ENCODE results near the gene SFRP4. TPM values are rescaled to one million over a fixed set of nuclear protein-coding genes. Genes with fewer than 3 reads are reported as not detected.

Gene SFRP4
- total and polyA plus RNA-seq, 12 donors, result 0.20 to 9.9 (median 2.9) TPM

DNA sequence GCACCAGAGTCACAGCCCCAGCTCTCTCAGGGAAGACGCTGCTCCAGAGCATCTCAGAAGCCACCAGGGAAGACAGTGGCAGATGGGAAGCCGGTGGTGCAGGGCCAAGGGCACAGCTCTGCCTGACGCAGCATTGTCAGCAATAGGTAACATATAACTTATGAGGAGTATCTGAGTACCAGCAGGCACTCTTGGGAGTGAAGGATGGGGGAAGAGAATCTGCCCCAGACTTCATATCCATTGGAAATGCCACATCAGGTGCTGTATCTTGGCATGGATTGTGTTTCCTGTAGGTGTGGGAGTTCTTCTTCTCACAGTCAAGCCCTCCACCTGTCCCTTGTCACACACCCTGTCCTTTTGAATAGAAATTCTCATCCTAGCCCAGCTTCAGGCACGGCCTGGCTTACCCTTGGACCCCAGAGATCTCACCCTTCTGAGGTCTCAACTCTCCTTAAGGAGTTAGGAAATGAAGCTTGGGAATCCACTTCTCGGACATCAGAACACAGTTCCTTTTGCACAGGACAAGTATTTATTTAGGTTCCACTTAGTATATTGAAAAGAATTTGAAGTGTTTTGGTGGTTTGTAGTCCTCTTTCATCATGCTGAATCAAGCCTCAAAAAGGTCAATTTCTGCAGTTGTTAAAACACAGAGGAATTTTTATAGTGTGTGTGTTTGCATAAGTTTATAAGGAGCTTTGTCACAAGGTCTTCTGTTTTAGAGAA lies 13.8 kb upstream of the SFRP4 start:
- no peak for DNase-seq
- intact Hi-C loops (cut with DNase I), result no loop called here
- peaks cover 0 to 12% (median 7%) of the 10 kb centered on the region in 11 donors for H3K9me3 ChIP-seq
- WGBS, 2 donors, result 85 to 91% methylated on average over 5 of the region's 5 CpGs
- TF ChIP-seq, protein P1, sequence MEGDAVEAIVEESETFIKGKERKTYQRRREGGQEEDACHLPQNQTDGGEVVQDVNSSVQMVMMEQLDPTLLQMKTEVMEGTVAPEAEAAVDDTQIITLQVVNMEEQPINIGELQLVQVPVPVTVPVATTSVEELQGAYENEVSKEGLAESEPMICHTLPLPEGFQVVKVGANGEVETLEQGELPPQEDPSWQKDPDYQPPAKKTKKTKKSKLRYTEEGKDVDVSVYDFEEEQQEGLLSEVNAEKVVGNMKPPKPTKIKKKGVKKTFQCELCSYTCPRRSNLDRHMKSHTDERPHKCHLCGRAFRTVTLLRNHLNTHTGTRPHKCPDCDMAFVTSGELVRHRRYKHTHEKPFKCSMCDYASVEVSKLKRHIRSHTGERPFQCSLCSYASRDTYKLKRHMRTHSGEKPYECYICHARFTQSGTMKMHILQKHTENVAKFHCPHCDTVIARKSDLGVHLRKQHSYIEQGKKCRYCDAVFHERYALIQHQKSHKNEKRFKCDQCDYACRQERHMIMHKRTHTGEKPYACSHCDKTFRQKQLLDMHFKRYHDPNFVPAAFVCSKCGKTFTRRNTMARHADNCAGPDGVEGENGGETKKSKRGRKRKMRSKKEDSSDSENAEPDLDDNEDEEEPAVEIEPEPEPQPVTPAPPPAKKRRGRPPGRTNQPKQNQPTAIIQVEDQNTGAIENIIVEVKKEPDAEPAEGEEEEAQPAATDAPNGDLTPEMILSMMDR (IDR thresholded peaks at IDR 0.05), result no peak
- H3K4me1 ChIP-seq, result peaks cover 0 to 12% (median 4%) of the 10 kb centered on the region in 9 donors
- no peaks in the 10 kb centered on the region for H3K27me3 ChIP-seq
- no peak overlapping the region for H3K27ac ChIP-seq
- no peak for ATAC-seq
- H3K4me3 ChIP-seq, result no peak overlapping the region
- H3K36me3 ChIP-seq, result no peaks in the 10 kb centered on the region

- no peak overlapping the region for H3K4me3 ChIP-seq
- DNase-seq (no peak), ATAC-seq (no peak)
- peaks cover 0 to 12% (median 4%) of the 10 kb centered on the region in 9 donors for H3K4me1 ChIP-seq
- H3K27me3 ChIP-seq, result no peaks in the 10 kb centered on the region
- intact Hi-C loops (cut with DNase I), result loop anchor here in 1 of 10 donors (10.0 kb wide), 1 partner anchor 56 kb away; no protein-coding TSS in a partner anchor
- WGBS, 2 donors, result 58 to 67% methylated on average over 4 of the region's 4 CpGs
- no peaks in the 10 kb centered on the region for H3K36me3 ChIP-seq
- peaks cover 0 to 18% (median 10%) of the 10 kb centered on the region in 11 donors for H3K9me3 ChIP-seq
- TF ChIP-seq, protein P1 (IDR thresholded peaks at IDR 0.05), result no peak
- H3K27ac ChIP-seq, result peak overlapping the region in 1 of 10 donors; percentile 2
These were observed 12.3 kb upstream of the SFRP4 start for GRCh38 chr7:37928878-37929277.

DNA sequence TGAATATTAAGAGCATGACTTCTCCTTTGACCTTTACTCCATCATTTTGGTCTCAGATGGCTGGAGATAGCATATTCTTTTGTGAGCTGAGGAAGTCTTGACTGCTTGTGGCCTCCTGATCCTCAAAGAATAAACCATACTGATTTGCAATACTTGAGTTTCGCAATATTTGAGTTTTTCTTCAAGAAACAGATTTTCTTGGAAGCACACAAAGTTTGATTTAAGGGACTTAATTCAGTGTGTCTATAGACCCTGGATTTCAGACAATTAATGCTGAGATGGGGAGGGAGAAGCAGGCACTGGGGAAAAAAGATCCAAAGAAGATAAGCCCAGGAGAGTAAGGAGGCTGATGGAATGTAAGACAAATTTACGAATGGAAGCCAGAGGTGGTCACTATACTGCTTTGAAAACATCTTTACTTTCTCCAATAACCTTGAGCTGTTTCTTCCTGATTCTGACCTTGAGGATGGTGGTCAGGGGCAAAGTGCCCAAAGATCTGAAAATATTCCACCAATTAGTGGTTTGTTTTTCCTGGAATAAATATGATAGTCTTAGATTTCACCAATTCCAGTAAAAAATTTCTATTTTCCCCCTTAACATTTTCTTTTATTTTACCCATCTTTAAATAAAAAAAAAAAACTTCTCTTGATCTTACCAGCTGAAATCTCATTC lies 11.3 kb upstream of the SFRP4 start:
- intact Hi-C loops (cut with DNase I), result loop anchor here in 1 of 10 donors (10.0 kb wide), 1 partner anchor 57 kb away; no protein-coding TSS in a partner anchor
- peaks cover 0 to 18% (median 10%) of the 10 kb centered on the region in 11 donors for H3K9me3 ChIP-seq
- H3K27ac ChIP-seq, result no peak overlapping the region
- 91 to 93% methylated on average over 2 of the region's 2 CpGs for WGBS, 2 donors
- peaks cover 0 to 12% (median 5%) of the 10 kb centered on the region in 9 donors for H3K4me1 ChIP-seq
- no peaks in the 10 kb centered on the region for H3K27me3 ChIP-seq
- no peak for ATAC-seq
- TF ChIP-seq, protein P1 (IDR thresholded peaks at IDR 0.05), result no peak
- no peak overlapping the region for H3K4me3 ChIP-seq
- H3K36me3 ChIP-seq, result no peaks in the 10 kb centered on the region
- DNase-seq, result no peak

- DNase-seq (no peak), ATAC-seq (no peak)
- 93 to 94% methylated on average over 1 of the region's 1 CpG for WGBS, 2 donors
- Histone ChIP-seq H3K27me3 (peaks cover 0 to 17% (median 0%) of the 10 kb centered on the region in 7 donors), H3K36me3 (no peaks in the 10 kb centered on the region), H3K4me1 (peaks cover 0 to 30% (median 12%) of the 10 kb centered on the region in 9 donors), H3K27ac (no peak overlapping the region), H3K9me3 (peaks cover 0 to 18% (median 10%) of the 10 kb centered on the region in 11 donors), H3K4me3 (no peak overlapping the region)
- intact Hi-C loops (cut with DNase I), result loop anchor here in 1 of 10 donors (10.0 kb wide), 1 partner anchor 59 kb away; no protein-coding TSS in a partner anchor
- TF ChIP-seq, protein P1 (IDR thresholded peaks at IDR 0.05), result no peak
These were observed 9.0 kb upstream of the SFRP4 start for GRCh38 chr7:37925620-37926019.

Data from heart right ventricle (tissue), 16 donors.